RCC 7860 (cell line): ENCODE measurements around the gene DGCR6.
"Not testable (repeated sequence)": the region's sequence is repeated elsewhere in the genome, so short reads cannot be mapped to it uniquely, and the experiment has no call there.

Experiments
- DNase-seq: peaks from one replicate; pipeline ENCODE4 v3.0.0-alpha.2; 2015; ENCODE audit warnings: low spot score
- FAIRE-seq: peaks from 2 replicates; lab custom pipeline; 2012; peaks lifted over from hg19 to GRCh38; lab: Jason Lieb, UNC

Gene DGCR6

DNA sequence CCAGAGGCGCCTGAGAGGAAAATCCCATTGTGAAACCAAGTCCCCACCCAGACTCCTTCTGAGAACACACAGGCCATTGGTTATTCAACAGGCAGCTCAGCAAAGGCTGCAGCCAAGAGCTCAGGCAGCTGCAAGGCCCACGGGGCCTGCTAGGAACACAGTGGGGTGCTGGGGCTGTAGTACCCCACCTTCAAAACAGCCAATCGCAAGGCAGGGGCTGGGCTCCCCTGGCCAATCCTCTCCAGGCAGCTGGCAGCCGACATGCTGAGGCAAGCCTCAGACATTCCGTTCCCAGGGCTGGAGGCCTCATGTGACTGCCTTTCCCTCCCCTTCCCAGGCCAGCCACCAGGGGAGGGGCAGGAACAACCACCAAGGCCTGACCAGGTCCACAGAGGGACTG is 23.3 kb downstream of the DGCR6 start:
- DNase-seq (no peak), FAIRE-seq (peak; percentile 26)

DNA sequence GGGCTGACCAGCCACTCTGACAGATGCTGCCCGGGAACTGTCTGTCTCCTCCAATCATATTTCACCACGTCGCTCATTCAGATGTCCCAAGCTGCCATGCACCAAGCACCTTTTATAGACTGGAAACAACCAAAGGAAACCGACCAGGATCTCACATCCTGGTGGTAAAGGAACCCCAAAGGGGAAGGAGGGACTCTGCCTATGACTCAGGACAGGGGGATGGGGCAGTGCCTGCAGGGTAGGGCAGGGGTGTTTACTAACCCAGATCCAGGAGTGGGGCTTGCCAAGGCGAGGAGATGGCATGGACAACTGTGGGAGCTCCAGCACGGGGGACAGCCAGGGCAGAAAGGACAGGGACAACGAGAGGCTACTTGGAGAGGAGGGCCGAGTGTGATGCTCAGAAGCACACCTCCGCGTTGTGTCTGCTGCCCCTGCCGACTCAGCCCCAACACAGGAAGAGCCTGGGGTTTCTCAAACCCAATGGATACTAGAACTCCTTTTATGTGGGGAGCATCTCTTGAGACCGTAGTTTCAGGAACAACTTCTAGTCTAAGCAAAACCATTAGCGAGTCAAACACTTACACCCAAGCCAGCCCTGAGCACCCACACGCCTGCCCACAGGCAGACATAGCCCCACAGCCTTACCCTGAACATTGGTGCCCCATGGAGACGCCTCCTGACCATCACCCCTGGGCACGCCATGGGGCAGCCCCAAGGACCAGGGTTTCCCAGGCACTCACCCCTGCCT is 26.0 kb downstream of the DGCR6 start:
- DNase-seq (no peak), FAIRE-seq (no peak)

DNA sequence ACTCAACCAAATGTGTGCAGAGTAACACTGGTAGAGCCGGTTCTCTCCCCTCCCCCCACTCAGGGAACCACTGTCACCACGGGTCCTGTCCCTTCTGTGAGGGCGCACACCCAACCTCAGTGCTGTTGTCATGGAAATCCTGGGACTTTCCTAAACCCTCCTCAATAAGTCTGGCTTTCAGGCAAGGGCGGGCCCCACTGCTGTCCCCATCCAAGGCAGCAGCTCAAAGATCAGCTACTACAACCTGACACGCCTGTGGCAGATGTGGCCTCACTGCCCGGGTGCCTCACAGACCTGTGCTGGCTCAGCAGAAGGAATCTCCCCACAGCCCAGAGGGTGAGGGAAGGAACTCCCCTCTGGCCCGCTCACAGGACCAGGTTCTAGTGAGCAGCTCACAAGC is 27.8 kb downstream of the DGCR6 start:
- DNase-seq (no peak), FAIRE-seq (no peak)

DNA sequence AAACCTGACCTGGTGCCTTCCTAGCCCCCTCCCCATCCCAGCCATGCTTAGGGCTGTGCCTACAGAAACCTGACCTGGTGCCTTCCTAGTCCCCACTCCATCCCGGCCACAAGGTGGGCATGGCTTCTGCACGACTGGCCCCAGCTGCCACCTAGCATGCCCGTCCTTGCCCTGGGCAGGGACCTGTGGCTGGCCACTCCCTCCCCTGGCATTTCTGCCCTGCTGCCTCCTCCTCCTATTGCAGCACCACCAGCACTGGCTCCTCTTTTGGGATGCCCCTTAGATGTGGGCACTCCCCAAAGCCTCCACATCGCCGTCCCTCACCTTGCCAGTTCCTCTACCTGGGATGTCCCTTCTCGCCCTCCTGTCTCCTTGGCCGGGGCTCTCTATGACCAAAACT is 28.6 kb downstream of the DGCR6 start:
- not testable (repeated sequence) for FAIRE-seq, DNase-seq

DNA sequence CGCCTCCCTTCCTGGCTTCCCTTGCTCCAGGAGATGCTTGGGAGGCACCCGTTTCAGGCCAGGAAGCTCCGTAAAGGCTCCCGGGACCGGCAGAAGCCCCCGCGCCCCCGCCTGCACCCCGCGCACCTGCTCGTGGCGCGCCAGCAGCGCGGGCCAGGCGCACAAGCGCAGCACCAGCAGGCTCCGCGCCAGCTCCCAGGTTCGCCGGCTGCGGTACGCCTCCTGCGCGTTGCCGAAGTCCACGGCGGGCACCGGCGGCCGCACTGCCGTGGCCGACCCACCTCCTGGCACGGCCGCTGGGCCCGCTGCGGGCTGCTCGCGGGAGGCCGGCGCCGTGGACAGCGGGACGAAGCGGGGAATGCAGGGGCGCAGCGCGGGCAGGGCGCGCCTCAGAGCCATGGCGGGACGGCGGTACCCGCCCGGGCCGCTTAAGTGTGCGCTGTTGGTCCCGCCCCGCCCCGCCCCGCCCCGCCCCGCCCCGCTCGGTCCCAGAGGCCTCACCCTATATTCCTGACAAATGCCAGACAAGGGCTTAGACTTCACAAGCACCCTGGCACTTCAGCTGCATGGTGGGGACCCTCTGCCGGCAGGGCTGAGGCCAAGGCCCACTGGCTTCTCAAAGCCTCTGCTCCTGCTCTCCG is 29.9 kb downstream of the DGCR6 start, which contains the start of gene PRODH:
TSS of gene PRODH (minus strand) at position 405 of the 641 bp plus-strand sequence. CDS start at position 399, 6 bp downstream.
- DNase-seq: no peak
- no peak for FAIRE-seq

DNA sequence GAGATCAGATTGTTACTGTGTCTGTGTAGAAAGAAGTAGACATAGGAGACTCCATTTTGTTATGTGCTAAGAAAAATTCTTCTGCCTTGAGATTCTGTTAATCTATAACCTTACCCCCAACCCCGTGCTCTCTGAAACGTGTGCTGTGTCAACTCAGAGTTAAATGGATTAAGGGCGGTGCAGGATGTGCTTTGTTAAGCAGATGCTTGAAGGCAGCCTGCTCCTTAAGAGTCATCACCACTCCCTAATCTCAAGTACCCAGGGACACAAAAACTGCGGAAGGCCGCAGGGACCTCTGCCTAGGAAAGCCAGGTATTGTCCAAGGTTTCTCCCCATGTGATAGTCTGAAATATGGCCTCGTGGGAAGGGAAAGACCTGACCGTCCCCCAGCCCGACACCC is 32.6 kb downstream of the DGCR6 start:
- FAIRE-seq, DNase-seq: not testable (repeated sequence)

DNA sequence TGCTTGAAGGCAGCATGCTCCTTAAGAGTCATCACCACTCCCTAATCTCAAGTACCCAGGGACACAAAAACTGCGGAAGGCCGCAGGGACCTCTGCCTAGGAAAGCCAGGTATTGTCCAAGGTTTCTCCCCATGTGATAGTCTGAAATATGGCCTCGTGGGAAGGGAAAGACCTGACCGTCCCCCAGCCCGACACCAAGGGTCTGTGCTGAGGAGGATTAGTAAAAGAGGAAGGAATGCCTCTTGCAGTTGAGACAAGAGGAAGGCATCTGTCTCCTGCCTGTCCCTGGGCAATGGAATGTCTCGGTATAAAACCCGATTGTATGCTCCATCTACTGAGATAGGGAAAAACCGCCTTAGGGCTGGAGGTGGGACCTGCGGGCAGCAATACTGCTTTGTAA is 41.0 kb downstream of the DGCR6 start:
- not testable (repeated sequence) for DNase-seq, FAIRE-seq

DNA sequence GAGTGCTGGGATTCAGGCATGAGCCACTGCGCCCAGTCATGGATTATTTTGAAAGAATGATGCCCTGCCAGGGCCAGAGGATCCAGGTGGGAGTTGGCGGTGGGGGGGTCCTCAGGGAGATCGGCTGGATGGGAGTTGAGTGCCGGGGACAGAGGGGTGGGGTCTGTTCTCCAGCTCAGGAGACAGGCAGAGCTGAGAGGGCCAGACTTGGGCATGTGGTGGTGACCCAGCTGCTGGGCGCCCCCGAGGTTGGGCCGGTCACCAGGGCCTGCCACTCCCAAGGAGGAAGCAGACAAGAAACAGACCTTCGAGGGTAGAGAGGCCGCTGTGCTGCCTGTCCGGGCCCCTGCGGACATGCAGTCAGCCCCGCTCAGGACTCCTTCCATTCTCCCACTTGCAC is 41.8 kb downstream of the DGCR6 start:
- FAIRE-seq (no peak), DNase-seq (no peak)

DNA sequence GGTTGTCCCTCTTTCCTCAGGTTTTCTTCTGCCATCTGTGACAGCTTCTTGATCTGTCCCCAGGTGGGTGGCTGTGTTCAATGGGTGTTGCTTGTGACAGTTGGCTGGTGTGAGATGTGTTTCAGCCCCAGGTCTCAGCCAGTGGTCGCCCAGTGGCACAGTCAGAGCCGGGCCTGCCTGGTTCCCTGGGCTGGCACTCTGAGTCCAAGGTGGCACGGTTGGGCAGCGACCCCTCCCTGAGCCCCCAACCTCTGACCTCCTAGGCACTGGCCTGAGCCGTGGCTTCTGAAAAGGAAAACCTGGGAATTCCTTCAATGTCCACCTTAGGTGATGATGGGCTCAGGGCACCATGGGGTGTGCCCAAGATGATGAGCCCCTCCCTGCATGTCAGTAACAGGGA is 44.0 kb downstream of the DGCR6 start:
- FAIRE-seq: no peak
- no peak for DNase-seq

DNA sequence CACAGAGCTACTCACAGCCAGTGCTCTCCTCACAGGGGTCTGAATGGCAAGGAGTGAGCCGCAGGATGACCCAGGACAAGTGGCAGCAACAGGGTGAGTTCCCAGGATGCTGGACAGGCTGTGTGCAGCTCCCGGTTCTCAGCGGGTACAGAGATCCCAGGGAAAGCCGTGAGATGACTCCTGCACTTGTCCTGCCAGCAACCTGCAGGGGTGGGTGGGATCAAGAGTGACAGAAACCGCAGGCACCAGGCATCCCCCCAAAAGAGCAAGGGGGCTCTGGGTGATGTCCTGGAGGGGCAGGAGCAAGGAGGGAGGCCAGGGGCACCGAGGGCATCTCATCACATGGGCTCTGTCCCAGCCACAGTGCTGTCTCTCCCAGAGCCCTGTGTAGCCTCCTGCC is 45.9 kb downstream of the DGCR6 start:
- FAIRE-seq: no peak
- DNase-seq: no peak

DNA sequence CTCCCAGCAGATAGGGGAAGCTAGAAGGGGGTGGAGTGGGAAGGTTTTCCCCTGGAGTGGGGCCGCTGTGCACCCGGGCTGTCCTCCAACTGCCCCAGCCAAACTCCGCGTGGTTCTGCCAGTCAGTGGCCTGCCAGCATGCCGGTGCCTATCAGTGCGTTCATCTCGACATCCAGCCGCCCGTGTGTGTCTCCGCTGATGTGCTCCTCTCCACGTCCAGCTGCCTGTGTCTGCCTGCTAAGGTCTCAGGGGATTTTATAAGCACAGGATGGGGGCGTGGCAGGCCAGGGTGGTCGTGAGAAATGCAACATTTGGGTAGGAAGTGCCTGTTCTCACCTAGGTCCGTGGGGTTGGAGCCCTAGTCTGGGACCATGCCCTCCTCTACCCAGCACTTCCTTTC is 47.0 kb downstream of the DGCR6 start:
- not testable (repeated sequence) for DNase-seq, FAIRE-seq

DNA sequence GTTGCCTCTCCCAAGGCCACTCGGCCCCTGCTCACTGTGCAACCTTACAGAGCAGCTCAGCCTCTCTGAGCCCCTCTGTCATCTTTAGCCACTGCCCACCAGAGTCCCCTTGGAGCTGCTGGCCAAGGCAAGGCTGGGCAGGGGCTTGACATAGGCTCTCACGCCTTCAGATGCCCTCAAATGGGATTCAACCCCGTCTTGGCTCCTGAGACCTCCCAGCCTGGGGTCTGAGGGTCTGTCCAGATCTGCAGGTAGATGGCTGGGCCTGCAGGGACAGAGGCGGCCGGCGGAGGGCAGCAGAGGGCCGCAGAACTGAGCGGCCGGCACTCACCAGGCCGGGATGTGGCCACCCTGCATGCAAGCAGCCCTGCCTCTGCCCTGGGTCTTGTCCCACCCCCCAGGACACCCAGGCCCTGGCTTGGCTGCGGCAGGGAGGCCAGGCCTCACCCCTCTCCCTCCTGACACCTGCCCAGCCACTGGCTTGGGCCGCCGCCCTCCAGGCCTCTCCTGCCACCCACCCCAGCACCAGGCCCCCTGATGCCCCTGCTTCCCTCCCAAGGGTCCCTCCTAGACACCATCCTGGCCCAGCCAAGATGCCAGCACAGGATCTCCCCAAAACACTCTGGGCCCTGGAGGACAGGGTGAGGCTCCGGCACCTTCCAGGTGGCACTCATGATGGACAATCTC is 48.3 kb downstream of the DGCR6 start:
- DNase-seq: peak; percentile 31
- FAIRE-seq: not testable (repeated sequence)

DNA sequence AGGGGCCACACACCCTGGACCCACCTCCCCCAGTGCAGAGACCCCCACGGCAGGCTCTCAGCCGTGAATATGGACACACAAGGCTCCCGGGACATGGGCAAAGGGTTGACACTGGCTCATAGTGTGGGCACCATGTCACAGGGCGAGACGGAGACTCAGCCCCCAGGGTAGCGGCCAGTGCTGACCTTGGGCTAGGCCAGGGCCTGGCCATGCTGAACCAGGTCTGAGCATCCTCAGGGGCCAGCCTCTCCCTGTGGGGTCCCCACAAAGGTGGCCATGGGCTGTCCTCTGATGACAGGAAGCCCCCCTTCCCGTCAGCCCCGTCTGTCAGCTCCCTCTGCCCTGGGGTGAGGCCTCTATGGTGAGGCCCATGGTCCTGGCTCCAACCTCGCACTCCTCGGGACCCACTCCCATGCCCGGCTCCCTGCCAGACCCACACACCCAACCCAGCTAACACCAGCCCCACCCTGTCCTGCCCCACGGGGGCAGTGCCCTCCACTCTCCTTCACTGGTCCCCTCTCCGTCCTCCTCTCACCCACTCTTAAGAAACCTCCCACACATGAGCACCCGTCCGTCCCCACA is 49.0 kb downstream of the DGCR6 start:
- FAIRE-seq (no peak), DNase-seq (no peak)

DNA sequence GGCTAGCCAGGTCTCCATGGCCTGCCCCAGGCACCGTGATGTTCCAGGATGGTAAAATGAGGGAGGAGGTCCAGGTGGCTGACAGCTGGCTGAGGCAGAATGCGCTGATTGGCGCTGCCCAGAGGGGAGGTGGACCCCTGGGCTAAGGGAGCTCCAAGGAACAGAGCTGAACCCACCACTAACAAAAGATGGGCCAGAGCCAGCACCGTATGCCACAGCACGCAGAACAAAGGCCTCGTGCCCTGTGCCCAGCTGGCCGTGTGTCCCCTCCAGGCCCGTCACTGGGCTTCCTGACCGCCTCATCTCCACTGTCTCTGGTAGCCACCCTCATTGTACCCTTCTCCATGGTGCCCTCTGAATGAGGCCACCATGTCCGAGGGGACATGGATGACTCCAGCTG is 49.6 kb downstream of the DGCR6 start:
- FAIRE-seq (no peak), DNase-seq (no peak)

DNA sequence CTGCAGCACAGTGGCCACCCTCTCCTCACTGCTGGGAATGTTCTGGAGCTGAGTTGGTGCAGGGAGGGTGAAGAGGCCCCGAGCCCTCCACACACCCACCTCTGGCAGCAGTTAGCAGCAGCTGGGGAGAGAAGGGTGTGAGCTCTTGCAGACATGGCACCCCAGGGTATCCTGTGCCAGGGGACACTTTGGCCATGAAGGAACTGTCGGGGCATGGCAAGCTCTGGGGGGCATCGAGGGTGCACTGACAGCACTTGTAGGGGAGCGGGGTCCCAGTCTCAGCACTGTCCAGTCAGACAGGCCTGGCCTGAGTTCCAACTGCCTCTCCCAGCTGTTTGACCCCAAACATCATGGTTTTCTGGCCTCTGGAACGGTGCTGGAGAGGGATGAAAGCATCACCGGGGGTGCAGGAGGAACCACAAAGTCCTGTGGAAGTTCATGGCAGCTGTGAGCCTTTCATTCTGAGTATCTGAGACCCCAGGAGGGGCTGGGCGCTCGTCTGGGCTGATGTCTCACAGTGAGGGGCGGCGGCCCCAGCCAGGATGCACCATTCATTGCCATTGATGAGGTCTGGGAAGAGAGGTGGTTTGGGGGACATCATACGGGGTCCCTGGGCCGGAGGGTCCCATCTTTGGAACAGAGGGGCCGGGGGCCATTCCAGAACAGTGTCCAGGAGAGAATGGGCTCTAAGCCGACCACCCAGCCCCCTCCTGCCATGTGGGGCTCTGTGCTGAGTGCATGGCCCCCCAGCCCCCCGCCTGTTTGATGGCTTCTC is 50.2 kb downstream of the DGCR6 start:
- not testable (repeated sequence) for DNase-seq, FAIRE-seq

DNA sequence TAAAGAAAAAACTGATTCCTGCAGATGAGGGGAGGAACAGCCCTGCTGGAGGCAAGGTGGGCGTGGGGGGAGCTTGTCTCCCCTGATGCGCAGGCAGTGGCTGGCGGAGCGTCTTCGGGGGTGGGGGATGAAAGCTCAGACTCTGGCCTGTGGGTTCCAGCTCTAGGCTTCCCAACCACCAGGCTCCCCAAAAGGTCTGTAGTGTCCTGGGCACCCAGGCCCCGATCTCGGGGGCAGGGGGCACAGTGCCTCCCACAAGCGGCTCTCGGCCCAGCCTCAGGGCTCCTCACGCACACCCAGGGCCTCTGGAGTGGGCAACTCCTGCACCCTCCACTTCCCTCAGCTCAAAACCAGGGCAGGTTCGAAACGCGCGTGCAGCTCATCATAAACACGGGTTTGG is 50.8 kb downstream of the DGCR6 start:
- not testable (repeated sequence) for FAIRE-seq, DNase-seq

DNA sequence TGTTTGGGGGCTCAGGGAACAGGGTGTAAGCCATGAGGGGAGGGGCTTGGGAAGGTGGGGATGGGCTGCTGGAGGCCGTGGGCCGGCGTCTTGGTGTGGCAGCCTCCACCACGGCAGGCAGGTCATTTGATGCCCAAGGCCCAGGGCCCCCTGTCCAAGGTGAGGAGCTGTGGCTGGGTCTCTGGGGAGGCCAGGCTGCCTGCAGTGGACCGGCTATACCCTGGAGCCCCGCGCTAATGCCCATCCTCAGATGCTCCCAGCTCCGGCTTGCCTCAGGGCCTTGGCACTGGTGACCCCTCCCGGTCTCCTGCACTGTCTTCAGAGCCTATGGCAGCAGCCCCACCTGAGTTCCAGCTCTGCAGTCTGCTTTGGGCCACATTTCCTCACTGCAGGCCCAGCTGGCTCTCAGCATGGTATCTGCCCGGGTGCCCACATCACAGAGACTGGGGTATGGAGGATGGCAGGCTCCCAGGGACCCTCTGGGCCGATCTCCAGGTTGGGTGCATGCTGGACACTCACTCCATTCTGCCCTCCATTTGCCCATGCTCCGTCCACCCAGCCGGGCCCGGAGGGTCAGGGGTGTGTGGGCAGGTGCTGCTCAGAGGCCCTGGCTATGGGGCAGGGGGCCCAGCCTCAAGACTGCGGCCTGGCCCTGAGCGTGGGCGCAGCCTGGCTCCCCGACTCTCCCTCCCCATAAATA is 51.7 kb downstream of the DGCR6 start:
- FAIRE-seq, DNase-seq: not testable (repeated sequence)

DNA sequence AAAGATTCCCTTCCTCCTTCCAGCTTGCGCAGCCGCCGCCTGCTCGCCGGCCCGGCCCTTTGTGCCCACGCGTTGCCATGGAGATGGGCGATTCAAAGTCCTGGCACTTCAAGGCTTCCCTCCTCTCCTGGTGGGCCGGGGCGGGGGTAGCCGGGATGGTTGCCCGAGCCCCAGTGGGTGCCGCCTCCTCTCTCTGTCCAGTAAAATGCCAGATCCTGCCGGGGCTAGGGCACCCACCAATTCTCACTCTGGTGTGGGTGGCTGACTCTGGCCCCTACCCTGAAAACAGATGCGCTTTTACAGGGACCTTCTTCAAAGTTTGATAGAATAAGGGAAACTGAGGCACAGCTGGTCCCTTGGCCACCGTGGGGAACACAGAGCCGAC is 52.2 kb downstream of the DGCR6 start:
- FAIRE-seq, DNase-seq: not testable (repeated sequence)

DNA sequence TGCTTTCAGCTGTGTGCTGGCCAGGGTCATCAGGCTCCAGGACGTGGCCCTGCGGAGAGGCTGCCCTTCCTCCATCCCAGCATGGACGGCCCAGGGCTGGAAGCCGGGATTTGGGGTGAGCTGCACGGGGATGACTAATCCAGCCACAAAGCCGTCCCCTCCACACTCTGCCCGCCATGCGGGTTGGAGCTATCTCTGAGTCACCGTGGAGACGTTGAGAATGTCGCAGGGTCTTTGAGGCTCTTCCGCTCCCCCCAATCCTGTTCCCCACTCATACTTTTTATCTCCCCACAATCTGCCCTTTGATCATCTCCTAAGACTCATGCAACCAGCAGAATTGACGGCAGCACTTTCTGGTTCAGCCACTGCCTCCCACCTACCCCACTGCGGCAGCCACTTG is 52.6 kb downstream of the DGCR6 start:
- DNase-seq (peak; percentile 59), FAIRE-seq (peak; percentile 43)

DNA sequence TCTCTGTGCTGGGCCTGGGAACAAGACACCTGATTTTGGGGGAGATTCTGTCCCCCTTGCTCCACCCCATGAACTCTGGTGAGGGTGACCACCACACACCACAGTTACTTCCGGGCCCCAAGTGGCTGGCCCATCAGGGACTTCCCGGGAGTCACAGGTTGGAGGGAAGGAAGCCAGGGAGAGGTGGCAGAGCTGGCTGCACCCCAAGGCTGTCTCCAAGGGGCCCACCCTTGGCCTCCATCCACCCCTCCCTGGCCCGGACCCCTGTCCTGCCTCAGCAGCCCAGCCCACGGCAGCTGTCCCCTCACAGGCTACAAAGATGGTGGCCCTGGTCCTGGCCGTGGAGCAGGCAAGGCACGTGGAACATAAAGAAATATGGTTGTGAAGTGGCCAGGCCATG is 53.1 kb downstream of the DGCR6 start:
- not testable (repeated sequence) for DNase-seq, FAIRE-seq
